Lung (tissue), 12 donors: Measurements from ENCODE around the gene MUS81. TPM values are rescaled to one million over a fixed set of nuclear protein-coding genes. Genes with fewer than 3 reads are reported as not detected.

Experiments
- ATAC-seq: fragments of 200-7000 bp; cut with Tn5 transposase; one replicate; pipeline ENCODE4 v1.9.1; 2020; ENCODE audit warnings: moderate number of reproducible peaks; ENCODE audit not compliant: insufficient read depth, low FRiP score
- DNase-seq, 3 donors: peaks; one replicate each; pipeline ENCODE4 v3.0.0-alpha.2; 2013 to 2017
- H3K27ac ChIP-seq, 2 donors: one replicate each; pipeline ENCODE4 v1.5.1; 2013; ENCODE audit warnings: mild to moderate bottlenecking in 2 of 2, moderate library complexity in 2 of 2, control low read depth in 1 of 2, inconsistent platforms in 1 of 2, low read depth in 1 of 2, low read length in 1 of 2
- H3K27me3 ChIP-seq, 3 donors: one replicate each; pipeline ENCODE4 v1.5.1; 2013; ENCODE audit warnings: low read length in 2 of 3; ENCODE audit not compliant: control insufficient read depth in 3 of 3, insufficient read depth in 3 of 3
- H3K36me3 ChIP-seq, 4 donors: one replicate each; pipeline ENCODE4 v1.5.1; 2013; ENCODE audit warnings: low read length in 4 of 4, mild to moderate bottlenecking in 1 of 4, moderate library complexity in 1 of 4; ENCODE audit not compliant: control insufficient read depth in 4 of 4, insufficient read depth in 4 of 4
- H3K4me1 ChIP-seq, 5 donors: one replicate each; pipeline ENCODE4 v1.5.1; 2013; ENCODE audit warnings: low read length in 5 of 5, mild to moderate bottlenecking in 2 of 5, moderate library complexity in 1 of 5; ENCODE audit not compliant: control insufficient read depth in 5 of 5, insufficient read depth in 5 of 5
- H3K4me3 ChIP-seq: one replicate; pipeline ENCODE4 v1.5.1; 2013; ENCODE audit warnings: mild to moderate bottlenecking, control low read depth, moderate library complexity
- H3K9ac ChIP-seq, 2 donors: one replicate each; pipeline ENCODE4 v1.5.1; 2013; ENCODE audit warnings: low read length in 2 of 2, control low read depth in 1 of 2; ENCODE audit not compliant: insufficient read depth in 1 of 2
- H3K9me3 ChIP-seq, 4 donors: one replicate each; pipeline ENCODE4 v1.5.1; 2013; ENCODE audit warnings: low read length in 3 of 4, mild to moderate bottlenecking in 1 of 4, moderate library complexity in 1 of 4; ENCODE audit not compliant: control insufficient read depth in 4 of 4, insufficient read depth in 3 of 4
- CTCF ChIP-seq: IDR thresholded peaks from 2 replicates; pipeline ENCODE4 v1.5.1; 2012; ENCODE audit warnings: mild to moderate bottlenecking; ENCODE audit errors: control extremely low read depth, extremely low read depth
- WGBS, 2 donors: extraction: QIAGEN DNeasy Blood & Tissue Kit; methylation state at CpG; one replicate each; pipeline ENCODE4 v1.1.7; 2013; 5-methylcytosine and 5-hydroxymethylcytosine counted together
- polyA plus RNA-seq, 2 donors: library from polyadenylated mRNA; stranded (reverse); fragments of 200-250 nt; gene quantifications; one replicate each; pipeline ENCODE4 v1.2.1, GENCODE V29; 2013
- total RNA-seq, 2 donors: library from RNA; depleted of rRNA in 1 of 2; stranded (reverse); fragments of >200 nt in 1 of 2; gene quantifications; one replicate each; pipeline ENCODE4 v1.2.1, GENCODE V29; 2014 to 2021
- donor health status: control.
- donor health status: control.
- donor health status: Bipolar disorder and iron deficiency.
- donor health status: healthy.
- donor health status: DM: yes; HTN: yes; CAD: no.

MUS81 gene
- total and polyA plus RNA-seq, 4 donors: 35.0 to 62.2 (median 53.8) TPM

DNA sequence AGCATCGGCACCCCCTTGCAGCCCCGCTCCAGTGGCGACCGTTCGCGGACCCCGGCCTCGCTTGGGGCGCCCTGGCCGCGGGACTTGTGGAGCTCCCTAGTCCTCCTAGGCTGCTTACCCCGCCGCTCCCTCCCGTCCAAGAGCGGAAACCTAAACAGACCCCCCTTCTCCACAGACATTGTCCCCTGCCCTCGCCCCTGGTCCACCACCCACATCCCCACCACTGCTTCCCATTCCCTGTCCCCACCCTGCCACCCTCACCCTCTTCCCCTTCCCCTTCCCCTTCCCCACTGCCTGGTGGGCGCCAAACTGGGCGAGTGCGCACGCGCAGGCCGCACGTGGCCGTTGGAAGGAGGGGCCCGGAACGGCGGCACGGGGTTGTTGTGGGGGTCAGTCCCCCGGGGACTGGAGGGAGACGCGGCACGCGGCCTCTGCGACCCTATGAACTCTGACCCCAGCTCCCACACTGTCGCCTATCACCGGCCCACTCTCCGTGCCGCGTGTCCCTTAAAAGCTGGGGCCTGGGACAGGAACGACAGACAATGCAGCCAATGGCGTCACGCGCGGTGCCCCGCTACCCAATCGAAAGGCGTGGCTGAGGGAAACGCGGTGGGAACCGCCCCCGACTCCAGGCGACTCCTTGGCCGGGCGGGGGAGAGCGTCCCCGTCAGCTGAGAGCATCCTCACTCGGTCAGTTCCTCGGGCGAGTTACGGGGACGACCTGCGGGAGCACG, 26.8 kb upstream of the MUS81 start, which contains the start of gene SNX32:
Gene SNX32, plus strand, starts transcription at position 667 of the 734 bp plus-strand sequence. CDS start 103 bp downstream, outside the sequence.
- DNase-seq (peak; percentile 96 to 97 (median 96)), ATAC-seq (peak; percentile 100)
- Histone ChIP-seq H3K27ac (peak within 1 kb of the TSS in 1 of 2 donors; percentile 71), H3K9ac (peak within 1 kb of the TSS; percentile 43 to 59), H3K9me3 (peaks cover 0 to 2% (median 0%) of the 10 kb centered on the region in 4 donors), H3K36me3 (no peaks in the 10 kb centered on the region), H3K4me3 (peak within 1 kb of the TSS; percentile 47), H3K27me3 (no peaks in the 10 kb centered on the region), H3K4me1 (peaks cover 0 to 14% (median 10%) of the 10 kb centered on the region in 5 donors)
- 1% methylated on average over 57 to 63 of the region's 63 CpGs for WGBS, 2 donors
- no peak for TF ChIP-seq CTCF

DNA sequence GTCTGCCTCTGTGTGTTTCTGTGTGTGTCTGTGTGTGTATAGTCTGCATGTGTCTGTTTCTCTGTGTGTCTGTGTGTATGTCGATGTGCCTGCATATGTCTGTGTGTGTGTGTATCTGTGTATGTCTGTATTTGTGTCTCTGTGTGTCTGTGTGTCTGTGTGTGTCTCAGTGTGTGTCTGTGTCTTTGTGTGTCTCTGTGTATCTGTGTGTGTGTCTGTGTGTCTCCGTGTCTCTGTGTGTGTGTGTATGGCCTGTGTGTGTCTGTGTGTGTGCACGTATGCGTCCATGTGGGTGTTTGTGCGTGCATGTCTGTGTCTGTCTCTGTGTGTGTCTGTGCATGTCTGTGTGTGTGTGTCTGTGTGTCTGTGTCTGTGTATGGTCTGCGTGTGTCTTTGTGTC, 26.0 kb upstream of the MUS81 start:
- 38 to 54% methylated on average over 6 of the region's 6 CpGs for WGBS, 2 donors
- Histone ChIP-seq H3K27ac (no peak overlapping the region), H3K4me3 (no peak overlapping the region), H3K9me3 (peaks cover 0 to 2% (median 0%) of the 10 kb centered on the region in 4 donors), H3K27me3 (no peaks in the 10 kb centered on the region), H3K36me3 (no peaks in the 10 kb centered on the region), H3K9ac (peak overlapping the region in 1 of 2 donors; percentile 43), H3K4me1 (peaks cover 0 to 14% (median 10%) of the 10 kb centered on the region in 5 donors)
- TF ChIP-seq CTCF: no peak
- DNase-seq: no peak
- no peak for ATAC-seq

GRCh38 chr11:65842144-65842543, 18.1 kb upstream of the MUS81 start:
- no peak for TF ChIP-seq CTCF
- Histone ChIP-seq H3K27ac (no peak overlapping the region), H3K9ac (no peak overlapping the region), H3K4me3 (no peak overlapping the region), H3K4me1 (no peaks in the 10 kb centered on the region), H3K27me3 (no peaks in the 10 kb centered on the region), H3K9me3 (no peaks in the 10 kb centered on the region), H3K36me3 (no peaks in the 10 kb centered on the region)
- WGBS, 2 donors: 95 to 98% methylated on average over 4 of the region's 4 CpGs
- DNase-seq: no peak
- ATAC-seq: no peak
